Ovary (tissue), 3 donors: ENCODE results near the gene PLEKHJ1.

Source experiments
- EP300 ChIP-seq: sonication (generic); formaldehyde crosslinking; IDR thresholded peaks from one replicate; pipeline ENCODE4 v1.6.1; 2017; ENCODE audit warnings: antibody characterized with exemption
- POLR2A ChIP-seq: fragments of 450-650 bp; IDR thresholded peaks from one replicate; pipeline ENCODE4 v1.6.1; 2017; ENCODE audit warnings: antibody characterized with exemption, mild to moderate bottlenecking, moderate library complexity
- TF ChIP-seq, protein P1 (sequence below), 3 donors: fragments of 450-650 bp in 2 of 3; fragments of 200-600 bp in 1 of 3; IDR thresholded peaks; one replicate each; pipeline versions ENCODE4 v1.5.1 to v1.8.0; 2016 to 2022; ENCODE audit warnings: antibody characterized with exemption in 3 of 3, mild to moderate bottlenecking in 1 of 3
- donor health status: DM: no; HTN: no; CAD: no.

DNA sequence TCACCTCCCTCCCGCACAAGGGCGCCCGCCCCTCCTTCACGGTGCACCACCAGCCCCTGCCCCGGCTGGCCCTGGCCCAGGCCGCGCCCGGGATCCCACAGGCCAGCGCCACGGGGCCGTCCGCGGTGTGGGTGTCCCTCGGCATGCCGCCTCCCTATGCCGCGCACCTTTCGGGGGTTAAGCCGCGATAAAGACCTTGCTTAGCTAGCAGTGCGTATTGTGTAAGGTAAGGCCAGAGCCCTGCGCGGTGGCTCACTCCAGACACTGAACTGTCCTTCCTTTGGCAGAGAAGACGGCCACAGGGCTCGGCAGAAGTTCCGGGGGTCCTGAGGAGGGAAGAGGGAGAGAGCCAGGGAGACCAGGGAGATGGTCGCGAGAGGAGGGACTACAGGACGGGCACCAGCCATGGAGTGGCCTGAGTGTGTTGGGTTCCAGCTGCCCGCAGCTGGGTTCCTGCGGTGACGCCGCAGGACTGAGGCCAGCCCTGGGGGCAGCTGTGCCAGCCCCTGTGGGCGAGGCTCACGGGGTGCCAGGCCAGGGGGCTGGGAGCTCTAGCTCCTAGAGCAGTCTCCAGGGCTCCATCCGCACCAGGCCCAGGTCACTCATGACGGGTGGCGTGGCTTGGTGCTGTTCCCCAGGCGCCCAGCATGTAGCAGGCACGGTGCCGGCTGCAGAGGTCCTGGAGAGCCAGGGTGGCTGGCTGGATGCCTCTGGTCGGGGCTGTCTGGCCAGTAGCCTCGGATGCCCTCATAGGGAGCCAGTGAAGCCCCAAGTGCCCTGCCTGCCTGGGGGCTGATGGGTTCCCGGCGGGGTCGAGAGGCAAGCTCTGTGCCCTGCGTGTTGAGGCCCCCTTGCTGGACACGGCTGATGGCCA lies 7.7 kb downstream of the PLEKHJ1 start:
- TF ChIP-seq POLR2A = no peak
- TF ChIP-seq, protein P1, sequence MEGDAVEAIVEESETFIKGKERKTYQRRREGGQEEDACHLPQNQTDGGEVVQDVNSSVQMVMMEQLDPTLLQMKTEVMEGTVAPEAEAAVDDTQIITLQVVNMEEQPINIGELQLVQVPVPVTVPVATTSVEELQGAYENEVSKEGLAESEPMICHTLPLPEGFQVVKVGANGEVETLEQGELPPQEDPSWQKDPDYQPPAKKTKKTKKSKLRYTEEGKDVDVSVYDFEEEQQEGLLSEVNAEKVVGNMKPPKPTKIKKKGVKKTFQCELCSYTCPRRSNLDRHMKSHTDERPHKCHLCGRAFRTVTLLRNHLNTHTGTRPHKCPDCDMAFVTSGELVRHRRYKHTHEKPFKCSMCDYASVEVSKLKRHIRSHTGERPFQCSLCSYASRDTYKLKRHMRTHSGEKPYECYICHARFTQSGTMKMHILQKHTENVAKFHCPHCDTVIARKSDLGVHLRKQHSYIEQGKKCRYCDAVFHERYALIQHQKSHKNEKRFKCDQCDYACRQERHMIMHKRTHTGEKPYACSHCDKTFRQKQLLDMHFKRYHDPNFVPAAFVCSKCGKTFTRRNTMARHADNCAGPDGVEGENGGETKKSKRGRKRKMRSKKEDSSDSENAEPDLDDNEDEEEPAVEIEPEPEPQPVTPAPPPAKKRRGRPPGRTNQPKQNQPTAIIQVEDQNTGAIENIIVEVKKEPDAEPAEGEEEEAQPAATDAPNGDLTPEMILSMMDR (IDR thresholded peaks at IDR 0.05) = no peak
- no peak for TF ChIP-seq EP300
